Endometrium (tissue), 2 donors: ENCODE measurements around the gene AGK.
"Not testable (repeated sequence)": the region's sequence is repeated elsewhere in the genome, so short reads cannot be mapped to it uniquely, and the experiment has no call there.

ENCODE experiments used
- FAIRE-seq: peaks from 2 replicates; lab custom pipeline; 2012; peaks lifted over from hg19 to GRCh38; lab: Jason Lieb, UNC
- donor health status: control.
- donor health status: control.

The AGK gene

GRCh38 chr7:141557360-141557759 lies 6.2 kb downstream of the AGK start:
- no peak for FAIRE-seq

DNA sequence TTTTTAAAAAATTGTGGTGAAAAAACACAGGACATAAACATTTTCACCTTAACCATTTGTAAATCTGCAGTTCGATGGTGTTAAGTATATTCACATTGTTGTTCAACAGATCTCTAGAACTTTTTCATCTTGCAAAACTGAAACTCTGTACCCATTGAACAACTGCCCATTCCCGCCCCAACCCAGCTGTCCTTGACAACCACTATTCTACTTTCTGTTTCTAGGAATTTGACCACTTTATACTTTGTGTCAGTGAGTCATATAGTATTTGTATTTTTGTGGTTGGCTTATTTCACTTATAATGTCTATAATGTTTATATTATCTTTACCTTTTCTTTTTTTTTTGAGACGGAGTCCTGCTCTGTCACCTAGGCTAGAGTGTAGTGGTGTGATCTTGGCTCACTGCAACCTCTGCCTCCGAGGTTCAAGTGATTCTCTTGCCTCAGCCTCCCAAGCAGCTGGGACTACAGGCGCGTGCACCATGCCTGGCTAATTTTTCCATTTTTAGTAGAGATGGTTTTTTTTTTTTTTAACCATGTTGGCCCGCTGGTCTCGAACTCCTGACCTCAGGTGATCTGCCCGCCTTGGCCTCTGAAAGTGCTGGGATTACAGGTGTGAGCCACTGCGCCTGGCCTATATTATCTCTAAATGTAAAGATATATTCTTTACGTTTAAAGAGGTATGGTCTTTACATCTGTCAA lies 6.8 kb downstream of the AGK start:
- not testable (repeated sequence) for FAIRE-seq

- FAIRE-seq: no peak
Observed at GRCh38 chr7:141558544-141559183, 7.5 kb downstream of the AGK start.

DNA sequence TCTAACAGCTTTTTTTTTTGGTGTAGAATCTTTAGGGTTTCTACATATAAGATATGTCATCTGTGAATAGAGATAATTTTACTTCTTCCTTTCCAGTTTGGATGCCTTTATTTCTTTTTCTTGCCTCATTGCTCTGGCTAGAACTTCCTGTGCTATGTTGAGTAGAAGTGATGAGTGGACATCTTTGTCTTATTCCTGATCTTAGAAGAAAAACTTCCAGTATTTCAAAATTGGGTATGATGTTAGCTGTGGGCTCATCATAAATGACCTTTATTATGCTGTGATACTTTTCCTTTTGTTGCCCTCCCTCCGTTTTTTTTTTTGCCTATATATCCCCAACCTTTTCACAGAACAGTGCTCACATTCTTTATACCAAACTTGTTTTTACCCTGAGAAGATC lies 8.8 kb downstream of the AGK start:
- no peak for FAIRE-seq

DNA sequence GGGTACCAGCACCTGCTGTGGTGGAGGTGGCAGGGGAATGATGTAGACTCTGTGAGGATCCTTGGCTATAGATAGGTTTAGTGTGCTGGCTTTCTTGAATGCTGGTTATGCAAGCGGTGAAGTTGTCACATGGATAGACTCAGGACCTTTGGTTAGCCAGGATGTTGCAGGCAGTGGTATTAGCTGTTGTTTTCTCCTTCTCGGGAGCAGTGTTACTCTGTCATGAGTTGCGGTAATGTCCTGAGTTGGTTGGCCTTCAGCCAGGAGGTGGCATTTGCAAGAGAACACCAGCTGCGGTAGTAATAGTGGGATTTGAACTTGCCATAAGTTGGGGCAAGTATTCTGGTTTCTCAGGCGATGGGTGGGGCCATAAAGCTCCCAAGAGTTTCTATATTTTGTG lies 10.8 kb downstream of the AGK start:
- FAIRE-seq: no peak

DNA sequence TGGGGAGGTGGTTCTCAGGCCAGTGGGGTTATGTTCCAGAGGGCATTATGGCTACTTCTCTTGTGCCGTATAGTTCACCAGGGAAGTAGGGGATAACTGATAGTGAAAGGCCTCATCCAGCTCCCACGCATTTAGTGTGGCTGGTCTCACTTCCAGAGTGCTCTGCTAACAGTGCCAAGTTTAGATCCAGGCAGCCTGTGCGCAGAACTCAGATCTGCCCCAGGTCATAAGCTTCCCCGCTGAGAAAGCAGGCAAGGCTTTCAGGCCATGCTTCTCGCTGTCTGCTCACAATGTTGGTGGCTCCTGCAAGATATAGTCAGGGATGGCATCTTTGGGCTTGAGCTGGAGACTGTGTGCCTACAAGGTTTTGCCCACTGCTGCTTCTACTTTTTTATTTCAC lies 11.3 kb downstream of the AGK start:
- FAIRE-seq: no peak

- no peak for FAIRE-seq
Observed at GRCh38 chr7:141562972-141563371, 11.8 kb downstream of the AGK start.

GRCh38 chr7:141563956-141564623 lies 12.9 kb downstream of the AGK start:
- FAIRE-seq: no peak

DNA sequence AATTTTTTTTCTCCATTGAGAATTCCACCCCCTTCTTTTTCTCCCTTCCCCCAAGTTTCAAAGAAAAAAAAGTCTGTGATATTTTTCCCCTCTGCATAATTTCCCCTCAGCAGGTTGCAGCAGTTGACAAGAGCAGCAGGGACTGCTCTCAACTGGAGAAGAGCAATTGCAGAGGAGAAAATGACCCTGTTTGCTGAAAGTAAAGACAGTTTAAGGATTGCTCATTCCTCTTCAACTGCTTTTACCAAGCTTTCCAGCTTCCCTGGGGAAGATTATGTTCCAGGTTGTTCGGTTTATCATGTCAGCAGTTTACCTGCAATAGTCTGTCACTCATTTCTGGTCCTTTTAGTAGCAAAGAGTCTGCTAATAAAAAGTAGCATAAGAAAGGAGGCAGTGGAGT lies 16.2 kb downstream of the AGK start:
- FAIRE-seq: no peak

- no peak for FAIRE-seq
Observed at GRCh38 chr7:141568227-141568626, 17.0 kb downstream of the AGK start.

GRCh38 chr7:141571059-141571458 lies 19.8 kb downstream of the AGK start:
- no peak for FAIRE-seq

DNA sequence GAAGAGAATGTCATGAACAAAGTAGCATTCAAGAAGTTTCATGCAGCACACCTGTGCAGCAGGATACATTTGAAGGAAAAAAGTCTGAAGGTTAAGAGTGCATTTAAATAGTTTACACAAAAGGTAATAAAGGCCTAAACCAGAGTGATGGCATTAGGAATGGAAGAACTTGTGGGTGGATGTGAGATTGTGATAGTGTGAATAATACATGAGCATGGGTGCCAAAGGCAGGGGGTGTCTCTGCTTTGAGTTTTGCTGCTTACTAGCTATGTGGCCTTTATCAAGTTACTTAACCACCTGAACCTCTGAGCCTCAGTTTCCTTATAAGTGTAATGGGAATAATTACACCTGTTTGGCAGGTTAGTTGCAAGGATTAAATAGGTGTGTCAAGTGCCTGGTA lies 21.0 kb downstream of the AGK start:
- no peak for FAIRE-seq

- no peak for FAIRE-seq
Observed at GRCh38 chr7:141573511-141573910, 22.3 kb downstream of the AGK start.

DNA sequence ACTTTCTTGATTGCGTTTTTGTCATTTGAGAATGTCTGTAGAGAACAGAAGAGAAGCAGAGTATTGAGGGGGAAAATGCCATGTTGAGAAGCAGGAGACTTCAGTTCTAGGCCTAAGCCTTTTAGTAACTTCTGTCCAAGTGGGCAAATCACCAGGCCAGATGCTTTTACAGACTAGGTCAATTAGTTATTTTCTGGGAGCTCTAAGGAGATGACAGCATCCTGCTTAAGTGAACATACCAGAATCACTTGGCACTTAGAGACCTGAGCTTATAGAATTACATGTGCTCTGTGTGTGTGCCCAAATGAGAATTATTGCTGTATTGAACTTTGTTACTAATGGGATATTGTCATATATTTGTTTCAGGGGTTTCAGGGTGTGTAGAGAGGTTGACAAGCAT lies 24.0 kb downstream of the AGK start:
- FAIRE-seq: no peak

DNA sequence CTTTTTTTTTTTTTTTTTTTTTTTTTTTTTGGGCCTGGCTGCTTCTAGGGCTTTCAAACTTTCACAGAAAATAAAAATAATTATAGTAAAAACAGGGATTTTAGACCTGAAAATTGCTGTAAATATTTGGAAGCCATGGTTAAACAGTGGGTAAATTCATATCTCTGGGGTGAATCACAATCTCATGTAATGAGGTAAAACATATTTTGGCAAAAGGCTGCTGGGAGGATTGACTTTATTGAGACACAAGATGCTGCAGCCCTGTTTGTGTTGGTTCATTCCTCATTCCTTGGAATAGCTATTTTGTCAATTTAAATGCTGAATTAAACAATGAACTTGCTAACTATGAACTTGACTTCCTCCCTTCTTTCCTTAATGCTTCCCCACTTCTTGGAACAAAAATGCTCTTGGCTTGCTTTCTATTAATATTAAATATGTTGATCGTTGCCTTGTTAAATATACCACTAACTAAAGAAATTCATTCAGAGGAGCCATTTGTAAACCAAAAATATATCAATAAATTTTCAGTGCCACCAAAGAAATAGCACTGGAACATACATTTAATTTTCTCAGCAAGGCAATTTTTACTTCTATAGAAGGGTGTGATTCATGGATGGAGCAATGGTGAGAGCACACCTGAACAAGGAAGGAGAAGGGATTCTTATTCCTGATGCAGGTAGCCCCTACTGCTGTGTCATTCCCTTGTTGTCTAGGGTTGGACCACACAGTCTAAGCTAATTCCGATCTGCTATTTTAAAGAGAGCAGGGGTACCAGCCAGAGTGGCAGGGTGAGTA lies 24.6 kb downstream of the AGK start:
- FAIRE-seq: no peak

- FAIRE-seq: no peak
Observed at GRCh38 chr7:141577043-141577839, 26.0 kb downstream of the AGK start.

- FAIRE-seq: not testable (repeated sequence)
Observed at GRCh38 chr7:141579953-141580352, 28.7 kb downstream of the AGK start.

GRCh38 chr7:141582063-141582462 lies 30.9 kb downstream of the AGK start:
- FAIRE-seq: not testable (repeated sequence)

- no peak for FAIRE-seq
Observed at GRCh38 chr7:141584935-141585334, 33.7 kb downstream of the AGK start.

DNA sequence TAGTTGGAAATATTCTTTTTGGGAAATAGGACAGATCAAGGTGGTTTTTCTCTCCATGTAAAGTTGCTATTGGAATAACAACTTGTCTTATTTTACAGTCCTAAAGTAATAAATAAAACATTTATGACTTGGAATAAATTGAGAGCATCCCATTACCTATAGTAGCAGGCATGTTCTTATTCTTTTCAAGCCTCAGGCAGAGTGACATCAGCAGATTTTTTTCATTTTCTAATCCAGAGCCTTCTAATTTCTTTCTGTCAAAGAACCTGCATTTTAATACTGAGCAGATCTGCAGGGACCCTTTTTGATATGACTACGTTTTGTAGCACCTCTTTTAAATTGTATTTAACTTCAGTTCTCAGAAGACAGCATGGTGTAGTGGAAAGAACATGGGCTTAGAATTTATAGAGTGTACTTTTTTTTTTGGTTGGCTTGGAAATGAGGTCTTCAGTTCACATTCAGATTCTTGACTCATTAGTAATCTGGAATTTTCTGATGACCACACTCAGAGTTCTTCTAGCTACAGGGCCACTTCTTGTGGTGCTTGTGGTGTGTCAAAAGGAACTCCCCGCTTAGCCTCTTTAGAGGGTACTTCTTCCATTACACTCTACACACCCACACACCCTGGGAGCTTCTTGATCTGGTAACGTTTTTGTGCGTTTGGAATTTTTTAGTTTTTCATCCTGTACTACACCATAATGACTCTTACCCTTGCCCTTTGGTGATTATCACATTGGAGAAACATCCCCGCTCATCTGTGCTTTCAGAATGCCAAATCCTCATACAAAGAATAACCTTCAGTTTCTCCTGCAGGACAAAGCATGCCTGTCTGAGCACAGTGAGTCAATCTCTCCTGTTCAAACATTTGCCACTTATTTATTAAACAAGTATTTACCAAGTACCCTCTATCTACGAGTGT lies 34.6 kb downstream of the AGK start:
- no peak for FAIRE-seq

GRCh38 chr7:141586878-141587277 lies 35.7 kb downstream of the AGK start:
- FAIRE-seq: no peak
